Colon (tissue), 2 donors: ENCODE data around the gene TCF3.
"Not testable (repeated sequence)": the region's sequence is repeated elsewhere in the genome, so short reads cannot be mapped to it uniquely, and the experiment has no call there.

ENCODE experiments used
- FAIRE-seq: peaks from 2 replicates; lab custom pipeline; 2012; peaks lifted over from hg19 to GRCh38; lab: Jason Lieb, UNC
- donor health status: control.
- donor health status: control.

Gene TCF3

DNA sequence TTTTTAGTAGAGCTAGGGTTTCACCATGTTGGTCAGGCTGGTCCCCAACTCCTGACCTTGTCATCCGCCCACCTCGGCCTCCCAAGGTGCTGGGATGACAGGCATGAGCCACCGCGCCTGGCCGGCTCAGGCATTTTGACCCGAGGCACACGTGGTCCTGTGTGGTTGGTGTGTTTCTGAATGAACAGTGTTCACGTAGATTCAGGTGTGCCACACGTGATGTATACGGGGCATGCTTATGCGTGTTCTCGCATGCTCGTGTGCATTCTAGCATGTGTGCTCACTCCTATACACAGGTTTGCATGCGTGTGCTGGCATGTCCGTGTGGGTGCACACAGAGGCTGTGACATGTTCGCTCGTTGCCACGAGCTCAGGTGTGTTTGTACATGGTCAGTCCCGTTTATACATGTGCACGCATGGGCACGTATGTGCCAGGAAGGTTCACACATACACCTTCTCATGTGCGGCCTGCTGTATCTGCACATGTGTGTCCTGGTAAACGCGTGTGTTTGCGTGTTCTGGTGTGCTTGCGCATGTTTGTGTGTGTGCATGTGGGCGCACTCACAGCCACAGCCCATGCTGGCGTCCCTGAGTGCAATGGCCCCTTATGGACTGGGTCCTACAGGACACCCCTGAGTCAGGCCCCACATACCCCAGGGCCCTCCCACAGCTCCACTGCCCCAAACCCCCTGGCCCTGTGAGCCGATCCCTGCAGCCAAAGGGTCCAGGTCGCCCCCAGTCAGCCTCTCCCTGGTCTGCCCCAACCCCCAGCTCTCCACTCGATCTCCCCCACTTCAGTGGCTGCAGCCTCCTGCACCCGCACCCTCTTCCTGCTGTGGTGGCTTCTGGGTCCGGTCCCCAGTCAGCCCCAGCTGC, 20.6 kb upstream of the TCF3 start:
- FAIRE-seq, result no peak

DNA sequence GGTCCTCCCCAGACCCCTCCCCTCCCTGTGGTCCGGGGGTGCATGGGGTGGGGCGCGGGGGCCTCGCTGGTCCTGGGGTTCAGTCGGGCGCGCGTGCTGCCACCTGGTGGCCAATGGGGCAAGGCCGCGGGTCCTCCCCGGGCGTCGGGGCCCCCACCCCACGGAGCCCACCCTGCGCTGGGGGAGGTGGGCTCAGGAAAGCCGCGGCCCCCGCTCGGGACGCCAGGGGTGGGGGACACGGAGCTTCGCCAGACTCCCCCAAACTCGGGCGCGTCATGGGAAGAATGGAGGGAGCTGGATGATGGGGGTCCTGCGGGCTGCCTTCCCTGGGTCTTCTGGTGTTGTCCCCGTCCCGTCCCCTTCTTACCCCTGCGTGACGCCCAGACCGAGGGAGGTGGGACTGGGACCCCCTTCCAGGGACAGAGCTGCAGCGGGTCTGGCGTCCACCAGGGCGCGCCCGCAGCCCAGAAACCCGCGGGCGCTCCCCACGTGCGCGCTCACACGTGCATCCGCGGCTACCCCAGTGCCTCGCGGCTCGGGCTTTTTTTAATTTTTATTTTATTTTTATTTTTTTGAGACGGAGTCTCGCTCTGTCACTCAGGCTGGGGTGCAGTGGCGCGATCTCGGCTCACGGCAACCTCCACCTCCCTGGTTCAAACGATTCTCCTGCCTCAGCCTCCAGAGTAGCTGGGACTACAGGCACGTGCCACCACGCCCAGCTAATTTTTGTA, 19.8 kb upstream of the TCF3 start:
- FAIRE-seq, result no peak

DNA sequence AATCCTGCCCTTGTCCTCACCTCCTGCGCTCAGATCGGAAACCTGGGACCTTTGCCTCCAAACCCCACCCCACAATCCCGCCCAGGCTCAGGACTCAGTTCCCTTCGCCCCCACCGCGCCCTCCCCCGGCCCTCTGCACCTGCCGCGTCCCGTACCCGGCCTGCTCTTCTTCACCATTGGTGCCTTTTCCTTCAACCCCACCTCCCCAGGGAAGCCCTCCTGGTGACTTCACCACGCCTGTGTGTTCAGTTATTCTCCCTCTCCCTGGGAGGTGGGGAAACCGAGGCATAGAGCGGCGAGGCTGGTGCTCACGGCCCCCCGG, 19.3 kb upstream of the TCF3 start:
- FAIRE-seq, result no peak

DNA sequence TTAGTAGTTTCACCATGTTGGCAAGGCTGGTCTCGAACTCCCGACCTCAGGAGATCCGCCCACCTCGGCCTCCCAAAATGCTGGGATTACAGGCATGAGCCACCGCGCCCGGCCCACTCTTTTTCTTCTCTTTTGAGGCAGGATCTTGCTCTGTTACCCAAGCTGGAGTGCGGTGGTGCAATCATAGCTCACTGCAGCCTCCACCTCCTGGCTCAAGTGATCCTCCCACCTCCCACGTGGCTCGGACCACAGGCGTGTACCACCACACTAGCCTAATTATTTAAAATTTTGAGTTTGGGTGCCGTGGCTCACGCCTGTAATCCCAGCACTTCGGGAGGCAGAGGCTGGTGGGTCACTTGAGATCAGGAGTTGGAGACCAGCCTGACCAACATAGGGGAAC, 18.3 kb upstream of the TCF3 start:
- FAIRE-seq, result not testable (repeated sequence)

DNA sequence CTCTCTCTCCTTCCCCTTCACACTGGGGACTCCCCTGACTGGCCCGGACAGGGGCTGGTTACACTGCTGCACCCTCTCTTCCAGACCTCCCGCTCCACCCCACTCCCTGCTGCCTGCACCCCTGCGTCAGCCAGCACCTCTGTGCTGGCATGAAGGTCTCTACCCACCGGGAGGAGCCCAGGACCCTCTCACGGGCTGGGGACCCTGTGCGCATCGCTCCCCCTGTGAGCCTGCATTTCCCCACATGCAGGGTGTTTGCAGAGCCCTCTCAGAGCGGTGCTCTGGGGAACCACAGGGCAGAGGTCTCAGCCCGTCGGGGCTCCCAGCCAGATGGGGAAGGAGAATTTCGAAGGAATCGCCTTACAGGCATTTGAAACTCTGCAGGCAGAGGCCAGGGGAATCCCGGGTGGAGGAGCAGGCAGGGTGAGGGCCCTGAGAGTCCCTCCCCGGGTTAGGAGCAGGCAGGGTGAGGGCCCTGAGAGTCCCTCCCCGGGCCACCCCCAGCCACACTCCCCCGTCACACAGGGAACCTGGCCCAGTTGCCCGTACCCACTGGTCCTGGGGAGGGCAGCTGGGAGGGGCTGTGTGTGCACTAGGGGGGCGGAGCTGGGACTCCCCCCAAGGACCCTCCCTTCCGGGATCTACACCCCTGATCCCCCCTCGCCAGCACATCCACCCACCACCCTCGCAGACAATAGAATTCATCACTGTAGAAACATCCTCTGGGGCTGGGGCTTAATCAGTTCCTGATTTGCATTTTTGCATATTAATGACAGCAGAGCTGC, 16.3 kb upstream of the TCF3 start:
- FAIRE-seq, result no peak

DNA sequence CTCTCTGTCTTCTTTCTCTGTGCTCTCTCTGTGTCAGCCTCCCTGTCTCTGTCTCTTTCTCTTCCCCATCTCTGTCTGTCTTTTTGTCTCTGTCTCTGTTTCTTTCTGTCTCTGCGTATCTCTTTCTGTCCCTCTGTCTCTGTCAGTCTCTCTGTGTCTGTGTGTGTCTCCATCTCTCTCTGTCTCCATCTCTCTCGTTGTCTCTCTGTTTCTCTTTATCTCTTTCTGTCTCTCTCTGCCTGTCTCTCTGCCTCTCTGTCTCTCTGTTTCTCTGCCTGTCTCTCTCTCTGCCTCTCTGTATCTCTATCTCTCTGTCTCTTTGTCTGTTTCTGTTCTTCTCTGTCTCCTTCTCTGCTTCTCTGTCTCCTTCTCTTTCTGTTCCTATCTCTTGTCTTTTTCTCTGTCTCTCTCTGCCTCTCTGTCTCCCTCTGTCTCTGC, 15.7 kb upstream of the TCF3 start:
- FAIRE-seq, result no peak

DNA sequence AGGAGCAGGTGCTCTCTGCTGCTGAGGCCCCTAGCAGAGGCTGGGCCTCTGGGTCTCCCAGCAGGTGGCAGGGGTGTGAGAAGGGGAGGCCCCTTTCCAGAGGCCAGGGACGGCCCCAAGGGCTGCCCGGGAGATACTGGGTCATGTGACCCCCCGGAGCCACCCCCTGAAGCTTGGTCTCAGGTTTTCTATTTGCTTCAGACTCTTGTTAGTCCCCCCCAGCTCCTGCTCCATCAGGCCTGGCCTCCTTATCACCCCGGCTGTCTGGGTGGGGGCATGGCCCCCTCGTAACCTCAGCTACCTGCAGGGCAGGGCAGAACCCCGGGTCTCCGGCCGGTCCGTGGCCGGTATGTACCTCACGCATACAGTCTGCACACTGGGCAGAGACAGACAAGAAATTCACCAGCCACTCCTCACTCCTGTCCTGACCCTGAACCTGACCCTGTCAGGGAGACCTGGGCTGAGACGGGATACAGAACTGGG, 13.2 kb upstream of the TCF3 start:
- FAIRE-seq, result no peak

DNA sequence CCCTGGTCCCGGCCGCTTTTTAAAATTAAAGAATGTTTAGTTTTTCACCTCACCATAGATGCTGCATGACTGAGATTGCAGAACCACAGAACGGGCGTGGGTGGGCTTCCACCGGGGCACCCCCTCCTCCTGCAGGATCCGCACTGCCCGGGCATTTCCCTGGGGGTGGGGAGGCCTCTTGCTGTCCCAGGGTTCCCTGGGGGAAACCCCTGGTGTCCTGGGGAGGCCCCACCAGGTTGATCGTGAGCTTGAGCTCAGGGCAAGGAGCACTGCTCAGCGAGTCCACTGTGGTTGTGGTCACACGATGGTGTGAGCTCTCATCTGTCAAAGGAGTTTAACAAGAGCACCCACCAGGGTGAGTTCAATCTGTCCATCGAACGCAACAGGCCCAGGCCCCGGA, 11.4 kb upstream of the TCF3 start:
- no peak for FAIRE-seq

DNA sequence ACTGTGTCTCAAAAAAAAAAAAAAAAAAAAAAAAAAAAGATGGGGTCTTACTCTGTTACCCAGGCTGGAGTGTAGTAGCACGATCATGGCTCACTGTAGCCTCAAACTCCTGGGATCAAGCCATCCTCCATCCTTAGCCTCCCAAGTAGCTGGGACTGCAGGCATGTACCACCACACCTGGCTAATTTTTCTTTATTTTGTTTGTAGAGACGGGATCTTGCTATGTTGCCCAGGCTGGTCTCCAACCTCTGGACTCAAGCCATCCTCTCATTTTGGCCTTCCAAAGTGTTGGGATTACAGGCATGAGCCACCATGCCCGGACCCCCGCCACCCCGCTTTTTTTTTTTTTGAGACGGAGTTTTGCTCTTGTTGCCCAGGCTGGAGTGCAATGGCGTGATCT, 10.8 kb upstream of the TCF3 start:
- not testable (repeated sequence) for FAIRE-seq

DNA sequence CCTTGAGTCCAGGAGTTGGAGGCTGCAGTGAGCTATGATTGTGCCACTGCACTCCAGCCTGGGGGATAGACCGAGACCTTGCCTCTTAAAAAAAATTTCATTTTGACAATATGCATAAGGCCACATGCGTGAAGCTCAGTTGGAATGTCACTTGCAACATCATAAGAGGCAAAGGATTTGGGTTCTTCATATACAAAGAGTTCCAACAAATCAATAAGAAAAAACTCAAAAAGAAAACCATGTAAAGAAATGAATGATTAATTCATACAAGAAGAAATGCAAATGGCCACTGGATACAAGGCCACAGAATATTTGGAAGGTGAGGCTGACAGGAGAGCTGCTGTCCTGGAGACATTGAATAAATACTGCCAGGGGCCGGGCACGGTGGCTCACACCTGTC, 9.6 kb upstream of the TCF3 start:
- FAIRE-seq, result no peak

DNA sequence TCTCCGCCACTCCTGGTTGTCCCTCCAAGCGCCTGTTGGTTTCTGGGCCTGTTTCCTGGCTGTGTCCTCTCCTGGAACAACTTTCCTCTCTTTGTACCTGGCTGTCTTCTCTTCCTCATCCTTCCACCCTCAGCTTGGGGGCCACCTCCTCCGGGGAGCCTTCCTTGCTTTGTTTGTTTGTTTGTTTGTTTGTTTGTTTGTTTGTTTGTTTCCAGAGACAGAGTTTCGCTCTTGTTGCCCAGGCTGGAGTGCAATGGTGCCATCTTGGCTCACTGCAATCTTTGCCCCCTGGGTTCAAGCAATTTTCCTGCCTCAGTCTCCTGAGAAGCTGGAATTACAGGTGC, 6.6 kb upstream of the TCF3 start:
- FAIRE-seq, result no peak

DNA sequence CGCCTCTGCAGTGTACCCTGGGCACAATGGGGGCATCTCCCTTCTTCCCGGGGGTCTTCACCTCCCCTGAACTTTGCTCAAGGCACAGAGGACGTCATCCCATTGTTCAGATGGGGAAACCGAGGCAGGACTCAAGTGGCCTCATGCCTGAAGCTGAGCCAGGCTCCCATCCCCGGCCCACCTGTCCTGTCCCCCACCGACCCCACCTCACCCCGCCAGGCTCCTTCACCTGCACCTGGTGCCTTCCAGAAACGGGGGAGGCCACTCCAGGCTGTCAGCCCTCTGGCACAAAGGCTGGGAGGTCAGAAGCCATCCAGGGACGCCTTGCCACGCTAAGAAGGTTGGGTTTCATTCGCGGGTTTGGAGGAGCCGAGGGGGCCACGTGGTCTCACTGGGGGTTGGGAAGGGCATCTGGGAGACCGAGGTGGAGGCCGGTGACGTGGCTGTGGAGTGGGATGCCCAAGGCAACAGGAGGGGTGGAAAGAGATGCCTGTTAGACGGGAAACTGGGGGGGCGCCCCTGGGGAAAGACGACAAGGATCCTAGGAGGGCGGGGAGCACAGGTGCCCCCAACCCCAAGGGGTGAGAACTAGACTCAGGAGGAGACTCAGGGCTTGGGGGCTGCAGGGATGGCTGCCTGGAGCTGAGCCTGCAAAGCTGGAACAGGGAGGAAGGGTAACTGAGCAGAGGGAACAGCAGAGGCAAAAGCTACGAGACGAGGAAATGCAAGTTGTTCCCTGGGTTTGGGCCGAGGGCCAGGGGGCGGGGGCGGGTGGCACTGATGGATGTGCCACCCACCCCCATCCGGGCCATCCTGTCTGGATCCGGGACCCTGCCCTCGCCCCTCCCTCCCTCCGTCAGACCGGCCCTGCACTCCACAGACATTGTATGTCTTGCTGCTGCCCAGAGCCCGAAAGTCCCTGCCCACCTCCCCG, 6.0 kb upstream of the TCF3 start:
- no peak for FAIRE-seq

DNA sequence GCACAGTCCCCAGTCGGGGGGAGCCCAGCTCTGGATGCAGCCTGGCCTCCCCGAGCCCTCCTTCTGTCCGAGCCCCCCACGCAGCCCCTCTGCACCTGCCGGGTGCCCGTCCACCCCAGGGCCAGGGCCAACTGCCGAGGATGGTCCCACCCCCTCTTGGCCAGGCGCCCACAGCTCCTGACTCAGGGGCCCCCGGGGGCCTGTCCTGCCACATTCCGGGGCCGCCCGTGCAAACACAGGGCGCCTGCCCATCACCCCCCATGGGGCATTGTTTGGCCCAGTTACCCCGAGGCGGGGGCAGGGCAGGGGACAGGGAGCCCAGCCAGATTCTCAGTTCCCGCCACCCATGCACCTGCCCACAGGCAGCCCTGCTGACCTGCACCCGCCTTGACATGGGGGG, 5.3 kb upstream of the TCF3 start:
- no peak for FAIRE-seq

DNA sequence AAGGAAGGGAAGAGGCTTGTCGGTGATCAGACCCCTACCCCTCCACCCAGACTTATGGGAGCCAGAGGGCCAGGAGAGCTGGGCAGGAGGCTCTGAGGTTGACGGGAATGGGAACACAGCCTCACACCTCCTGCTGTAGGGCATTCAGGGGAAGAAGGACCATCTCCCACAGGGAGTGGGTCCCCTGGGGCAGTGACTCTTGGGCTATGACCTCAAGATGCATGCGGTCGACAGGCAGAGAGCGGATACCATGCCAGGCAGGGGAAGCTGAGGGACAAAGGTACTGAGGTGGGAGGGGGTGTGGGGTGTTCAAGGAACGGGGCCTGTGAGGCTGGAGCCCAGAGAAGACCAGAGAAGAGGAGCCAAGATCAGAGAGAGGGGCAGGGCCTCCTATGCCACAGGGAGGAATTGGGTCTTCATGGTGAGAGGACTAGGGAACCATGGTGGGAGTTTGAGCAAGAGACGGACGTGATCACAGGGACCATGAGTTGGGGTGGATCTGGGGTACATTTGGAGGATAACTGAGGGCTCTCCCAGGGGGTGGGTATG, 4.6 kb upstream of the TCF3 start:
- FAIRE-seq, result no peak

DNA sequence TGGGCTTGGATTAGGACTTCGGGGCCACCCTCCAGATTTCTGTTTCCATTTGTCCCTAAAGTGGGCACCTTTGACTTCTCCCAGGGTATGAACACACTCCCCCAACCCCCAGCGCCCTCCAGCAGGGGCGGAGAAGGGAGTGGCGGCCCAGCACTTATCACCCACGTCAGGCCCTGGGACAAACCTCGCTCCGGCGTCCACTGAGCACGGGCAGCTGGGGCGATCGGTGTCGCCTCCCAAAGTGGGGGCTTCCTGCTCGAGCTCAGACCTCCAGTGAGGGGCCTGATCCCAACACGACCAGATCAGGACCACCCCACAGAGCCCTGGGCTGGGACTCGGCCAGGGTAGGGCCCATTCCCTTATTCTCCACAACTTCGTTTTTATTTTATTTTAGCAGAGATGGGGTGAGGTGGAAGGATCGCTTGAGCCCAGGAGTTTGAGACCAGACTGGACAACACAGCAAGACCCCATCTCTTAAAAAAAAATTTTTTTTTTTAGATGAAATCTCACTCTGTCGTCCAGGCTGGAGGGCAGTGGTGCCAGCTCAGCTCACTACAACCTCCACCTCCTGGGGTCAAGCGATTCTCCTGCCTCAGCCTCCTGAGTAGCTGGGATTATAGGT, 3.7 kb upstream of the TCF3 start:
- FAIRE-seq, result no peak

DNA sequence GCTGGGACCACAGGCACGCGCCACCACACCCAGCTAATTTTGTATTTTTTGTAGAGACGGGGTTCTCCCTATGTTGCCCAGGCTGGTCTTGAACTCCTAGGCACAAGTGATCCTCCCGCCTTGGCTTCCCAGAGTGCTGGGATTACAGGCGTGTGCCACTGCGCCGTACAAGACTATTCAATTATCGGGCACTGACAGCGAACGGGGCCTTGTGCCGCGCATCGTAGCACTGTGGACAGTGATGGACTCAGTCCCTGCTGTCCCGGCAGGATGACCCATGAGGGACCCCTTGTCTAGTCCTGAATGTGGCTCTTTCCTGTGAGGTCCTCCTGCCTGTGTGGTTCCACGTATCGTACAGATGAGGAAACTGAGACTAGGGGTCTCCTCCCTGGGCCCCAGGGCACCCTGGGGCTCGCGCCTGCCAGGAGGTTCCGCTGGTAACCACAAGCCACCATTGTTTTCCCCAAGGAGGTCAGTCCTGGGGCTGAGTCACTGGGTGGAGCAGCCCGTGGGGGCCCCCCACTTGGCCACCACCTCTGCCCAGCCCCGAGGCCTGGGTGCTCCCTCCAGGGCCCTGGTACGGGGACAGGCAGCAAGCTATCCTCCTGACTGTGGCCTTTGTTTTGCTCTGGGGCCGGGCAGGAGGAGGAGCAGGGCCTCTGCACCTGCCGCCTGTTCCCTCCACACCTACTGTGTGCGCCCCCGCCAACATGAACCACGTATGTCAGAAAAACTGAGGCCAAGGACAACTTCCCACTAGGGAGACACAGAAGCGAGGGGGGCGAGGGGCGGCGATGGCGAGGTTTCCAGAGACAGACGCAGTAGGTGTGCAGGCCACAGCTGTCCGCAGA, 2.9 kb upstream of the TCF3 start:
- no peak for FAIRE-seq

DNA sequence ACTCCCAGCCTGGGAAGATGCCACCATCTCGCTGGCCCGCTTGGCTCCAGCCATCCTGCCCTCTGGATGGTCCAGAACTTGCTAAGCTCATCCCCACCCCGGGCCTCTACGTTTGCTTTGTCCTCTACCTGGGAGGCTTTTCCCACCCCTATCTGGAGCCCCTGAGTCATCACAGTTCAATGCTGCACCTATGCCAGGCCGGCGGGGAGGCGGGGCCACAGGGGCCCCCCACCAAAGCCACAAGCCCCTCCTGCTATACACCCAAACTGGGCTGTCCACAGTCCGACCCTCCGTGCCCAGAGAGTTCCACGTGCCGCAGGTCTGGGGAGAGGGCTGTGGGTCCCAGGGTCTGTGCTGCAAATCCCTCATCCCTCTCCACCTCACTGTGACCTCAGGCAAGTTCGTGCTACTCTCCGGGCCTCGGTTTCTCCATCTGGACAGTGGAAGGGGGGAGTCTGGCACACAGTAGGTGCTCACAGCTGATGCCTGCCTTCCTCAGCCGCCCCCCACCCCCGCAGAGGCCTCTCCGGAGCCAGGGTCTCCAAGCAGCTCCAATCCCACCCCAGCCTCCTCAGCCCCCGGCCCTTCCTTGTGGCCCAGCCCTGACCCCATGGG, 1.9 kb upstream of the TCF3 start:
- FAIRE-seq, result no peak

DNA sequence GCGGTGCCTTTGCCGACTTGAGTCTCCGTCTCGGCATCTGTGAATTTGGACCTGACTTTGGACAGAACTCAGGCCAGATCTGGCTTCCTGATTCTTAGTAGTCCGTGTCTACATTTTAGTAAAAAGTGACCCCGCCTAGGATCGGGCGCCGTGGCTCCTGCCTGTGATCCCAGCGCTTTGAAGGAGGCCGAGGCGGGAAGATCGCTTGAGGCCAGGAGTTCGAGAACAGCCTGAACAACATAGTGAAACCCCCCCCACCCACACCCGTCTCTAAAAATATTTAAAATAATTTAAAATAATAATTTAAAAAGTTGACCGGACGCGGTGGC, 849 bp upstream of the TCF3 start:
- no peak for FAIRE-seq

DNA sequence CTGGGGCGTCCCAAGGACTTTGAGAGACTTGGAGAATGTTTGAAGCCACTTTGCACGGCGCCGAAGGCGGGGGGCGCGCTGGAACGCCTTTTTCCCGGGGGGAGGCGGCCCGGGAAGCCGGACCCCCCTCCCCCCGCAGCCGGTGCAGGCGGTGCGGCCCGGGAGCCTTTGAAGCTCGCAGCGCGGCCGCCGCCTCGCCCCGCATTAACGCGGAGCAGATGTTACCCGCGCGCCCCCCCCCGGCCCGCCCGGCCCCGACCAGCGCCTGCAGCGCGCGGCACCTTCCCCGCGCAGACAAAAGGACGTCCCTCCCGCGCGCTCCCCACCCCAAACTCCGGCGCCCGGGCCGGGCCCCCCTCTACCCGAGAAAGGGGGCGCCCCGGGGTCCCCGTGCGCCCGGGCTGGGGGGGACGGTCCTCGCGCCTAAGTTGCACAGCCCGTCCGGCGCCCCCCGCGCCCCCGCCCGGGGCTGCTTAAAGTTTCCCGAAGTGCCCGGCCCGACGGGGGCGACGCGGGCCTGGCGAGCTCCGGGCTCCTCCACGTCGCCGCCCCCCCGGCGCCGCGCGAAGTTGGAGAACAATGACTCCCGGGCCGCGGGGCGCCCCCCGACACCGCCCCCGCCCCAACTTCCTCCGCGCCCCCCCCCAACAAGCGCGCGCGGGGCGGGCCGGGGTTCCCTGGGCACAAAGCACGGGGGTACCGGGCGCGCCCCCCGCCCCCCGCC, 685 bp downstream of the TCF3 start:
- no peak for FAIRE-seq
